A549 (cell line): ENCODE measurements around the gene FADS3. TPM values are rescaled to one million over a fixed set of nuclear protein-coding genes. Genes with fewer than 3 reads are reported as not detected.
A peak's percentile ranks its signal among the peaks of the same experiment; 100 is the strongest.

ENCODE experiments used
- ATAC-seq, 2 experiments: fragments of 200-7000 bp in 1 of 2; fragments of >200 bp in 1 of 2; cut with Nextera tagmentation in 1 of 2; cut with Tn5 transposase in 1 of 2; 3 replicates each; pipeline versions ENCODE4 v1.8.0 to v1.9.1; 2018 to 2020; ENCODE audit warnings: mild to moderate bottlenecking in 1 of 2, moderate library complexity in 1 of 2
- CTCF ChIA-PET: fragments of 300-600 bp; sonication (Branson Sonifier 250); formaldehyde crosslinking; extraction: SDS; loops from one replicate; lab custom pipeline; 2021; ENCODE audit warnings: antibody characterized with exemption, inconsistent platforms; lab: Yijun Ruan, JAX
- POLR2A ChIA-PET: fragments of 350-600 bp; formaldehyde crosslinking; extraction: SDS; loops from one replicate; lab custom pipeline; 2021; ENCODE audit warnings: antibody characterized with exemption, inconsistent platforms; lab: Yijun Ruan, JAX
- DNase-seq, 2 experiments: peaks; one replicate each; pipeline versions ENCODE4 v3.0.0 to v3.0.0-alpha.2; 2011 to 2016; ENCODE audit warnings: low read depth in 1 of 2, low spot score in 1 of 2
- FAIRE-seq: peaks from 2 replicates; lab custom pipeline; 2011; peaks lifted over from hg19 to GRCh38; lab: Jason Lieb, UNC
- H3K27ac ChIP-seq, 2 experiments: fragments of >200 bp; sonication (Bioruptor Twin); formaldehyde crosslinking; 3 replicates each; pipeline ENCODE4 v1.5.1; 2016 to 2017
- H3K4me1 ChIP-seq: fragments of >200 bp; sonication (Bioruptor Twin); formaldehyde crosslinking; 3 replicates; pipeline ENCODE4 v1.6.1; 2016
- H3K4me2 ChIP-seq: fragments of >200 bp; sonication (Bioruptor Twin); formaldehyde crosslinking; 3 replicates; pipeline ENCODE4 v1.6.1; 2016
- H3K4me3 ChIP-seq: fragments of >200 bp; sonication (Bioruptor Twin); formaldehyde crosslinking; 3 replicates; pipeline ENCODE4 v1.5.1; 2016
- H3K9me3 ChIP-seq: fragments of >200 bp; sonication (Bioruptor Twin); formaldehyde crosslinking; 3 replicates; pipeline ENCODE4 v1.6.1; 2016
- BCL3 ChIP-seq: fragments of >200 bp; sonication (Bioruptor Twin); formaldehyde crosslinking; IDR thresholded peaks from 3 replicates; pipeline ENCODE4 v1.6.1; 2016
- BHLHE40 ChIP-seq: IDR thresholded peaks from 2 replicates; pipeline ENCODE4 v1.6.1; 2012; ENCODE audit warnings: low read depth, low read length, inconsistent platforms
- CBX8 ChIP-seq: fragments of 200-600 bp; sonication (generic); IDR thresholded peaks from 2 replicates; pipeline ENCODE4 v1.6.1; 2016
- CEBPB ChIP-seq, 2 experiments: fragments of >200 bp in 1 of 2; sonication (Bioruptor Twin) in 1 of 2; formaldehyde crosslinking in 1 of 2; IDR thresholded peaks; 2 replicates each; pipeline ENCODE4 v1.6.1; 2012 to 2016
- CHD2 ChIP-seq: fragments of 150-350 bp; IDR thresholded peaks from 2 replicates; pipeline ENCODE4 v1.6.1; 2014; ENCODE audit warnings: low read length; ENCODE audit not compliant: partially characterized antibody
- CTCF ChIP-seq: fragments of >200 bp; sonication (Bioruptor Twin); formaldehyde crosslinking; IDR thresholded peaks from 3 replicates; pipeline ENCODE4 v1.5.1; 2016
- E2F6 ChIP-seq: IDR thresholded peaks from 2 replicates; pipeline ENCODE4 v1.6.1; 2012; ENCODE audit warnings: low read depth, borderline replicate concordance
- EP300 ChIP-seq, 2 experiments: fragments of >200 bp; sonication (Bioruptor Twin); formaldehyde crosslinking; IDR thresholded peaks; 2 replicates in 1 of 2; 3 replicates in 1 of 2; pipeline ENCODE4 v1.6.1; 2016 to 2017
- FOSB ChIP-seq: fragments of 250-450 bp; sonication (Bioruptor Pico); IDR thresholded peaks from 2 replicates; pipeline ENCODE4 v1.5.0; 2020; ENCODE audit warnings: mild to moderate bottlenecking, moderate library complexity
- FOSL2 ChIP-seq, 2 experiments: fragments of 450-650 bp in 1 of 2; fragments of >200 bp in 1 of 2; sonication (Bioruptor Twin) in 1 of 2; formaldehyde crosslinking; IDR thresholded peaks; 2 replicates each; pipeline versions ENCODE4 v1.5.0 to v1.6.1; 2016 to 2020; ENCODE audit warnings: mild to moderate bottlenecking in 1 of 2, moderate library complexity in 1 of 2
- HDAC2 ChIP-seq: fragments of 200-600 bp; sonication (generic); IDR thresholded peaks from 2 replicates; pipeline ENCODE4 v1.6.1; 2016
- HEYL ChIP-seq: fragments of 250-450 bp; sonication (Bioruptor Pico); IDR thresholded peaks from 2 replicates; pipeline ENCODE4 v1.8.0; 2021; ENCODE audit warnings: mild to moderate bottlenecking, moderate library complexity
- JUN ChIP-seq, 2 experiments: fragments of >200 bp; sonication (Bioruptor Twin); formaldehyde crosslinking; IDR thresholded peaks; 2 replicates in 1 of 2; 3 replicates in 1 of 2; pipeline ENCODE4 v1.6.1; 2016 to 2017
- JUNB ChIP-seq: fragments of >200 bp; sonication (Bioruptor Twin); formaldehyde crosslinking; IDR thresholded peaks from 2 replicates; pipeline ENCODE4 v1.6.1; 2016
- MAFK ChIP-seq: fragments of 450-650 bp; IDR thresholded peaks from 2 replicates; pipeline ENCODE4 v1.6.1; 2014; ENCODE audit not compliant: partially characterized antibody
- MAX ChIP-seq: IDR thresholded peaks from 2 replicates; pipeline ENCODE4 v1.6.1; 2012
- NR3C1 ChIP-seq: fragments of >200 bp; sonication (Bioruptor Twin); formaldehyde crosslinking; IDR thresholded peaks from 3 replicates; pipeline ENCODE4 v1.6.1; 2017
- PHF8 ChIP-seq: fragments of 200-600 bp; sonication (generic); IDR thresholded peaks from 2 replicates; pipeline ENCODE4 v1.6.1; 2016; ENCODE audit warnings: low read depth, mild to moderate bottlenecking, antibody characterized with exemption, moderate library complexity, borderline replicate concordance
- RARB ChIP-seq: fragments of 250-450 bp; sonication (Bioruptor Pico); IDR thresholded peaks from 2 replicates; pipeline ENCODE4 v1.8.0; 2021; ENCODE audit warnings: mild to moderate bottlenecking, moderate library complexity
- REST ChIP-seq: fragments of 200-600 bp; sonication (generic); IDR thresholded peaks from 2 replicates; pipeline ENCODE4 v1.6.1; 2016; ENCODE audit warnings: antibody characterized with exemption, mild to moderate bottlenecking, moderate library complexity
- USF2 ChIP-seq: fragments of 450-650 bp; IDR thresholded peaks from 2 replicates; pipeline ENCODE4 v1.6.1; 2014; ENCODE audit warnings: antibody characterized with exemption
- ZNF302 ChIP-seq: fragments of 250-450 bp; sonication (Bioruptor Pico); IDR thresholded peaks from 2 replicates; pipeline ENCODE4 v1.9.0; 2021; ENCODE audit warnings: inconsistent platforms, mild to moderate bottlenecking, moderate library complexity
- ZSCAN20 ChIP-seq: fragments of 250-450 bp; sonication (Bioruptor Pico); IDR thresholded peaks from 2 replicates; pipeline ENCODE4 v1.8.0; 2022; ENCODE audit warnings: mild to moderate bottlenecking, moderate library complexity
- WGBS: methylation state at CpG from one replicate; pipeline ENCODE4 v1.1.6; 2017; ENCODE audit errors: missing lambda C conversion rate; 5-methylcytosine and 5-hydroxymethylcytosine counted together
- polyA plus RNA-seq, 4 experiments: library from polyadenylated mRNA; depleted of rRNA in 3 of 4; stranded (reverse); fragments of >200 nt; fragmentation: RNase III in 1 of 4; extraction: RNeasy Plus Mini Kit Qiagen cat#74134 plus additional on column Dnase treatment in 1 of 4; gene quantifications; 2 replicates in 3 of 4; 3 replicates in 1 of 4; pipeline ENCODE4 v1.2.3, GENCODE V29; 2011 to 2017

Gene FADS3
- polyA plus RNA-seq, 2 of the 4 experiments (the other 2 are of a cell fraction): 17.5 to 36.3 TPM

- TF ChIP-seq CBX8: no peak
- 0 out of 4 replicates have a peak, but pooled peaks of 1 of the 2 experiments have one; percentile 10 for TF ChIP-seq CEBPB (IDR thresholded peaks at IDR 0.05)
- Histone ChIP-seq H3K27ac (peak overlapping the region in 1 of 2 experiments; percentile 71; a peak in 1 of 6 replicates), H3K4me2 (no peak overlapping the region), H3K9me3 (no peaks in the 10 kb centered on the region), H3K4me1 (peaks cover 37% of the 10 kb centered on the region), H3K4me3 (no peak overlapping the region)
- FAIRE-seq (no peak), ATAC-seq (no peak), DNase-seq (no peak)
- POLR2A ChIA-PET: no interaction called here
- 83% methylated on average over 17 of the region's 17 CpGs for WGBS
- CTCF ChIA-PET: interaction anchor here (0.6 to 19.8 kb wide), 11 partner anchors 9 to 212 kb away, joined by 3 to 565 read pairs (median 107); partner anchors contain the start of genes BEST1, FTH1 and RAB3IL1
Observed at GRCh38 chr11:61895046-61895717, 3.8 kb upstream of the FADS3 start.

GRCh38 chr11:61893981-61894380 is 2.6 kb upstream of the FADS3 start:
- Histone ChIP-seq H3K4me2 (no peak overlapping the region), H3K9me3 (no peaks in the 10 kb centered on the region), H3K27ac (peak overlapping the region; percentile 57 to 71), H3K4me3 (no peak overlapping the region), H3K4me1 (peaks cover 40% of the 10 kb centered on the region)
- DNase-seq: peak in 1 of 2 experiments; percentile 71
- FAIRE-seq: peak; percentile 68
- no peak for TF ChIP-seq FOSB (CRISPR knock-in tag)
- TF ChIP-seq PHF8: no peak
- no peak for TF ChIP-seq BHLHE40
- no peak for TF ChIP-seq CBX8
- TF ChIP-seq MAFK: peak; percentile 88
- TF ChIP-seq HEYL (CRISPR knock-in tag): 0 out of 2 replicates have a peak, but pooled peaks have one; percentile 50
- 0 out of 2 replicates have a peak, but pooled peaks have one; percentile 20 for TF ChIP-seq E2F6
- no peak for TF ChIP-seq JUN (IDR thresholded peaks at IDR 0.05)
- TF ChIP-seq ZNF302 (CRISPR knock-in tag): no peak
- TF ChIP-seq MAX: peak; percentile 73
- no peak for TF ChIP-seq REST
- no peak for TF ChIP-seq FOSL2 (IDR thresholded peaks at IDR 0.05)
- 0 out of 2 replicates have a peak, but pooled peaks have one; percentile 10 for TF ChIP-seq FOSL2 (CRISPR knock-in tag; IDR thresholded peaks at IDR 0.05)
- CTCF ChIA-PET: interaction anchor here (1.2 to 19.8 kb wide), 7 partner anchors 14 to 214 kb away, joined by 3 to 565 read pairs (median 12); partner anchors contain the start of gene BEST1
- ATAC-seq: no peak
- POLR2A ChIA-PET: interaction anchor here (0.7 to 1.1 kb wide), 2 partner anchors 74 to 153 kb away, joined by 3 to 4 read pairs; no protein-coding TSS in a partner anchor
- WGBS: 48% methylated on average over 5 of the region's 5 CpGs

- DNase-seq: no peak
- no peak for FAIRE-seq
- H3K9me3 ChIP-seq: peaks cover 1% of the 10 kb centered on the region; the same call in 1 of the 3 replicates
- peak overlapping the region; percentile 82 to 91 for H3K27ac ChIP-seq
- 73% methylated on average over 10 of the region's 12 CpGs for WGBS
- peak overlapping the region; percentile 73 for H3K4me3 ChIP-seq
- peak overlapping the region; percentile 92 for H3K4me2 ChIP-seq
- peak in 1 of 2 experiments; percentile 36; a peak in 4 of 6 replicates for ATAC-seq
- H3K4me1 ChIP-seq: peaks cover 39% of the 10 kb centered on the region
- CTCF ChIA-PET: interaction anchor here (0.7 to 16.0 kb wide), 4 partner anchors 20 to 190 kb away, joined by 3 to 124 read pairs (median 8); no protein-coding TSS in a partner anchor
- POLR2A ChIA-PET: no interaction called here
- TF ChIP-seq JUNB: no peak
- no peak for TF ChIP-seq RARB (CRISPR knock-in tag)
- no peak for TF ChIP-seq ZNF302 (CRISPR knock-in tag)
- no peak for TF ChIP-seq EP300 (IDR thresholded peaks at IDR 0.05)
- TF ChIP-seq CTCF: no peak; the same call in 2 of the 3 replicates
- no peak for TF ChIP-seq ZSCAN20 (CRISPR knock-in tag)
- no peak for TF ChIP-seq CEBPB (IDR thresholded peaks at IDR 0.05)
- no peak for TF ChIP-seq CBX8
- no peak for TF ChIP-seq HDAC2
- TF ChIP-seq FOSB (CRISPR knock-in tag): no peak
- TF ChIP-seq FOSL2 (IDR thresholded peaks at IDR 0.05): no peak
- no peak for TF ChIP-seq FOSL2 (CRISPR knock-in tag; IDR thresholded peaks at IDR 0.05)
- TF ChIP-seq BCL3: no peak
- TF ChIP-seq USF2: no peak
- TF ChIP-seq NR3C1: no peak
- TF ChIP-seq CHD2: no peak
- no peak for TF ChIP-seq HEYL (CRISPR knock-in tag)
Observed at GRCh38 chr11:61892085-61892370, 683 bp upstream of the FADS3 start.
